ENCODE results near the gene KRTAP4-1.
"Not testable (repeated sequence)": the region's sequence is repeated elsewhere in the genome, so short reads cannot be mapped to it uniquely, and the experiment has no call there.

Gene KRTAP4-1

GRCh38 chr17:41184480-41184961 lies at the start of gene KRTAP4-1:
TSS of gene KRTAP4-1 (minus strand) at chr17:41184911. CDS start at chr17:41184854, 57 bp downstream.
- DNase-seq (ENCODE audit: low spot score), result no peak

- not testable (repeated sequence) for DNase-seq (ENCODE audit: low spot score)
These were observed 47.8 kb upstream of the KRTAP4-1 start, which contains the start of gene KRTAP9-3 for GRCh38 chr17:41232399-41233105. TSS of gene KRTAP9-3 (plus strand) at chr17:41232449. CDS start at chr17:41232502, 53 bp downstream.

GRCh38 chr17:41231731-41232130 lies 47.0 kb upstream of the KRTAP4-1 start:
- no peak for DNase-seq (ENCODE audit: low spot score)

GRCh38 chr17:41230094-41230493 lies 45.4 kb upstream of the KRTAP4-1 start:
- DNase-seq (ENCODE audit: low spot score), result no peak

GRCh38 chr17:41226598-41227095 lies 41.9 kb upstream of the KRTAP4-1 start, which contains the start of gene KRTAP9-2:
TSS of gene KRTAP9-2 (plus strand) at chr17:41226648. CDS start at chr17:41226655, 7 bp downstream.
- DNase-seq (ENCODE audit: low spot score), result not testable (repeated sequence)

GRCh38 chr17:41226051-41226450 lies 41.3 kb upstream of the KRTAP4-1 start:
- no peak for DNase-seq (ENCODE audit: low spot score)

- no peak for DNase-seq (ENCODE audit: low spot score)
These were observed 39.1 kb upstream of the KRTAP4-1 start for GRCh38 chr17:41223821-41224220.

- no peak for DNase-seq (ENCODE audit: low spot score)
These were observed 31.0 kb upstream of the KRTAP4-1 start for GRCh38 chr17:41215681-41216080.

GRCh38 chr17:41212524-41213169 lies 27.9 kb upstream of the KRTAP4-1 start:
- DNase-seq (ENCODE audit: low spot score), result no peak

- DNase-seq (ENCODE audit: low spot score), result peak; percentile 5
These were observed 27.2 kb upstream of the KRTAP4-1 start for GRCh38 chr17:41211845-41212466.

- DNase-seq (ENCODE audit: low spot score), result no peak
These were observed 14.8 kb upstream of the KRTAP4-1 start for GRCh38 chr17:41199421-41200078.

- no peak for DNase-seq (ENCODE audit: low spot score)
These were observed 11.4 kb upstream of the KRTAP4-1 start for GRCh38 chr17:41196068-41196467.

- no peak for DNase-seq (ENCODE audit: low spot score)
These were observed 5.6 kb upstream of the KRTAP4-1 start for GRCh38 chr17:41190328-41190727.

GRCh38 chr17:41189837-41190318 lies 5.2 kb upstream of the KRTAP4-1 start, which contains the start of gene KRTAP9-1:
TSS of gene KRTAP9-1 (plus strand) at chr17:41189887. CDS start at chr17:41189887, 0 bp downstream.
- DNase-seq (ENCODE audit: low spot score), result not testable (repeated sequence)

GRCh38 chr17:41186872-41187271 lies 2.2 kb upstream of the KRTAP4-1 start:
- DNase-seq (ENCODE audit: low spot score), result no peak

- no peak for DNase-seq (ENCODE audit: low spot score)
These were observed 290 bp upstream of the KRTAP4-1 start for GRCh38 chr17:41185001-41185400.

- DNase-seq (ENCODE audit: low spot score), result no peak
These were observed 5.7 kb downstream of the KRTAP4-1 start for GRCh38 chr17:41178843-41179616.

GRCh38 chr17:41178341-41178740 lies 6.4 kb downstream of the KRTAP4-1 start:
- no peak for DNase-seq (ENCODE audit: low spot score)

GRCh38 chr17:41177727-41178271 lies 6.9 kb downstream of the KRTAP4-1 start, which contains the start of gene KRTAP4-2:
TSS of gene KRTAP4-2 (minus strand) at chr17:41178221. CDS start at chr17:41178164, 57 bp downstream.
- DNase-seq (ENCODE audit: low spot score), result no peak

GRCh38 chr17:41176744-41177387 lies 7.8 kb downstream of the KRTAP4-1 start:
- DNase-seq (ENCODE audit: low spot score), result no peak

Data from activated CD4-positive, alpha-beta T cell treated with anti-CD3 and anti-CD28 coated beads, Interleukin-2, Interleukin-4, amounts not matched to agents 100 ng/mL and 50 ng/mL, durations not matched to agents 16 hours and 8 hours (primary cell).